ENCODE results near the gene SMOC2.

SMOC2 gene

GRCh38 chr6:168576388-168576787 is 135.4 kb downstream of the SMOC2 start:
- H3K9me3 Mint-ChIP-seq: no peaks in the 10 kb centered on the region
- H3K4me1 Mint-ChIP-seq: no peaks in the 10 kb centered on the region
- H3K27ac Mint-ChIP-seq: no peak overlapping the region
- H3K36me3 Mint-ChIP-seq: no peaks in the 10 kb centered on the region
- no peaks in the 10 kb centered on the region for H3K27me3 Mint-ChIP-seq
- no peak for DNase-seq
- no peak overlapping the region for H3K4me3 Mint-ChIP-seq
- CTCF ChIA-PET: no interaction called here

- no peaks in the 10 kb centered on the region for H3K36me3 Mint-ChIP-seq
- CTCF ChIA-PET: no interaction called here
- no peaks in the 10 kb centered on the region for H3K4me1 Mint-ChIP-seq
- no peaks in the 10 kb centered on the region for H3K27me3 Mint-ChIP-seq
- H3K4me3 Mint-ChIP-seq: no peak overlapping the region
- DNase-seq: no peak
- H3K9me3 Mint-ChIP-seq: no peaks in the 10 kb centered on the region
- H3K27ac Mint-ChIP-seq: no peak overlapping the region
Measured at GRCh38 chr6:168577496-168577895, 136.5 kb downstream of the SMOC2 start.

- Mint-ChIP-seq H3K4me3 (no peak overlapping the region), H3K27me3 (no peaks in the 10 kb centered on the region), H3K36me3 (no peaks in the 10 kb centered on the region), H3K9me3 (no peaks in the 10 kb centered on the region), H3K4me1 (no peaks in the 10 kb centered on the region), H3K27ac (no peak overlapping the region)
- CTCF ChIA-PET: no interaction called here
- no peak for DNase-seq
Measured at GRCh38 chr6:168578036-168578435, 137.1 kb downstream of the SMOC2 start.

- Mint-ChIP-seq H3K27ac (no peak overlapping the region), H3K36me3 (no peaks in the 10 kb centered on the region), H3K9me3 (no peaks in the 10 kb centered on the region), H3K4me3 (no peak overlapping the region), H3K27me3 (no peaks in the 10 kb centered on the region), H3K4me1 (no peaks in the 10 kb centered on the region)
- CTCF ChIA-PET: no interaction called here
- DNase-seq: no peak
Measured at GRCh38 chr6:168581236-168581635, 140.3 kb downstream of the SMOC2 start.

- Mint-ChIP-seq H3K9me3 (no peaks in the 10 kb centered on the region), H3K4me1 (no peaks in the 10 kb centered on the region), H3K36me3 (no peaks in the 10 kb centered on the region), H3K4me3 (no peak overlapping the region), H3K27ac (no peak overlapping the region), H3K27me3 (no peaks in the 10 kb centered on the region)
- DNase-seq: no peak
- CTCF ChIA-PET: no interaction called here
Measured at GRCh38 chr6:168581706-168582105, 140.7 kb downstream of the SMOC2 start.

GRCh38 chr6:168582571-168582981 is 141.6 kb downstream of the SMOC2 start:
- no peaks in the 10 kb centered on the region for H3K9me3 Mint-ChIP-seq
- no peaks in the 10 kb centered on the region for H3K36me3 Mint-ChIP-seq
- no peaks in the 10 kb centered on the region for H3K4me1 Mint-ChIP-seq
- H3K27ac Mint-ChIP-seq: no peak overlapping the region
- no peak overlapping the region for H3K4me3 Mint-ChIP-seq
- H3K27me3 Mint-ChIP-seq: no peaks in the 10 kb centered on the region
- CTCF ChIA-PET: no interaction called here
- DNase-seq: no peak

GRCh38 chr6:168583126-168583525 is 142.1 kb downstream of the SMOC2 start:
- H3K27ac Mint-ChIP-seq: no peak overlapping the region
- H3K4me1 Mint-ChIP-seq: no peaks in the 10 kb centered on the region
- no peaks in the 10 kb centered on the region for H3K27me3 Mint-ChIP-seq
- CTCF ChIA-PET: no interaction called here
- no peaks in the 10 kb centered on the region for H3K9me3 Mint-ChIP-seq
- no peaks in the 10 kb centered on the region for H3K36me3 Mint-ChIP-seq
- no peak overlapping the region for H3K4me3 Mint-ChIP-seq
- no peak for DNase-seq

- no peak for DNase-seq
- H3K27me3 Mint-ChIP-seq: no peaks in the 10 kb centered on the region
- no peak overlapping the region for H3K4me3 Mint-ChIP-seq
- CTCF ChIA-PET: no interaction called here
- no peaks in the 10 kb centered on the region for H3K4me1 Mint-ChIP-seq
- H3K9me3 Mint-ChIP-seq: no peaks in the 10 kb centered on the region
- H3K36me3 Mint-ChIP-seq: no peaks in the 10 kb centered on the region
- H3K27ac Mint-ChIP-seq: no peak overlapping the region
Measured at GRCh38 chr6:168583821-168584220, 142.8 kb downstream of the SMOC2 start.

- no peak for DNase-seq
- Mint-ChIP-seq H3K4me3 (no peak overlapping the region), H3K36me3 (no peaks in the 10 kb centered on the region), H3K4me1 (no peaks in the 10 kb centered on the region), H3K9me3 (no peaks in the 10 kb centered on the region), H3K27ac (no peak overlapping the region), H3K27me3 (no peaks in the 10 kb centered on the region)
- CTCF ChIA-PET: no interaction called here
Measured at GRCh38 chr6:168584249-168584648, 143.3 kb downstream of the SMOC2 start.

GRCh38 chr6:168584671-168585070 is 143.7 kb downstream of the SMOC2 start:
- H3K9me3 Mint-ChIP-seq: no peaks in the 10 kb centered on the region
- CTCF ChIA-PET: no interaction called here

GRCh38 chr6:168585441-168585840 is 144.5 kb downstream of the SMOC2 start:
- DNase-seq: no peak
- Mint-ChIP-seq H3K36me3 (no peaks in the 10 kb centered on the region), H3K4me1 (no peaks in the 10 kb centered on the region), H3K27me3 (no peaks in the 10 kb centered on the region), H3K9me3 (no peaks in the 10 kb centered on the region), H3K4me3 (no peak overlapping the region), H3K27ac (no peak overlapping the region)
- CTCF ChIA-PET: no interaction called here

More at GRCh38 chr6:168584671-168585070, 143.7 kb downstream of the SMOC2 start:
- DNase-seq: no peak
- Mint-ChIP-seq H3K27ac (no peak overlapping the region), H3K36me3 (no peaks in the 10 kb centered on the region), H3K4me3 (no peak overlapping the region), H3K4me1 (no peaks in the 10 kb centered on the region), H3K27me3 (no peaks in the 10 kb centered on the region)

GRCh38 chr6:168589275-168589674 is 148.3 kb downstream of the SMOC2 start:
- Mint-ChIP-seq H3K27ac (no peak overlapping the region), H3K36me3 (no peaks in the 10 kb centered on the region), H3K9me3 (peaks cover 3% of the 10 kb centered on the region), H3K4me1 (no peaks in the 10 kb centered on the region), H3K4me3 (no peak overlapping the region), H3K27me3 (no peaks in the 10 kb centered on the region)
- CTCF ChIA-PET: no interaction called here
- DNase-seq: no peak

- peaks cover 5% of the 10 kb centered on the region for H3K9me3 Mint-ChIP-seq
- CTCF ChIA-PET: no interaction called here
- H3K27ac Mint-ChIP-seq: no peak overlapping the region
- H3K27me3 Mint-ChIP-seq: no peaks in the 10 kb centered on the region
- no peak for DNase-seq
- H3K36me3 Mint-ChIP-seq: no peaks in the 10 kb centered on the region
- H3K4me3 Mint-ChIP-seq: no peak overlapping the region
- H3K4me1 Mint-ChIP-seq: no peaks in the 10 kb centered on the region
Measured at GRCh38 chr6:168590406-168590805, 149.4 kb downstream of the SMOC2 start.

- Mint-ChIP-seq H3K27me3 (no peaks in the 10 kb centered on the region), H3K4me3 (no peak overlapping the region), H3K9me3 (peaks cover 10% of the 10 kb centered on the region), H3K4me1 (no peaks in the 10 kb centered on the region), H3K36me3 (no peaks in the 10 kb centered on the region), H3K27ac (no peak overlapping the region)
- no peak for DNase-seq
- CTCF ChIA-PET: no interaction called here
Measured at GRCh38 chr6:168596344-168596743, 155.4 kb downstream of the SMOC2 start.

GRCh38 chr6:168597471-168597875 is 156.5 kb downstream of the SMOC2 start:
- Mint-ChIP-seq H3K27me3 (no peaks in the 10 kb centered on the region), H3K4me1 (no peaks in the 10 kb centered on the region), H3K36me3 (no peaks in the 10 kb centered on the region), H3K9me3 (peaks cover 7% of the 10 kb centered on the region), H3K4me3 (no peak overlapping the region), H3K27ac (no peak overlapping the region)
- no peak for DNase-seq
- CTCF ChIA-PET: no interaction called here
